GM12873 (cell line): Measurements from ENCODE around the gene SYN1.

Experiments
- CTCF ChIP-seq: IDR thresholded peaks from 2 replicates; pipeline ENCODE4 v1.5.1; 2012; ENCODE audit warnings: low read depth, mild to moderate bottlenecking, moderate library complexity, low read length, control low read depth; ENCODE audit not compliant: insufficient read depth; ENCODE audit errors: missing control alignments

The SYN1 gene

GRCh38 chrX:47581731-47582647, 37.7 kb downstream of the SYN1 start, which contains the start of gene TIMP1:
TIMP1 (plus strand) TSS chrX:47582436; CDS start chrX:47583416, 980 bp downstream.
- no peak for TF ChIP-seq CTCF

DNA sequence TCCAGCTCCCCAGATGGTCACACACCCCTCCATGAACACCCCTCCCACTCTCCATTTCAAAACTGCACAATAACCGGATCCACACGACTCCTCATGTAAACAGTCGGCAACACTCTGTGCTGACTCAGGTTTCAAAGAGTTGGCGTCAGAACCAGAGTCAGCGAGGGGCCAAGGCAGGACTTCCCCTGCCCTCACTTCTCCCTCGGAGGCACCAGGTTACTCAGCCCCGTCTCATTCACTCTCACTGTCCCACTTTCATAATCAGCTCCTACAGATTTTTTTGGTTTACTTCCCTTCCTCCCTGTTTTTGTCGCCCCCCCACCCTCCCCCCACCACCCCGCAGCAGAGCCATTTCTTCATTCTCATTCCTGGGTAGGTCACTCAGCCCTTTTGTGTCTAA, 40.1 kb downstream of the SYN1 start:
- TF ChIP-seq CTCF = no peak

DNA sequence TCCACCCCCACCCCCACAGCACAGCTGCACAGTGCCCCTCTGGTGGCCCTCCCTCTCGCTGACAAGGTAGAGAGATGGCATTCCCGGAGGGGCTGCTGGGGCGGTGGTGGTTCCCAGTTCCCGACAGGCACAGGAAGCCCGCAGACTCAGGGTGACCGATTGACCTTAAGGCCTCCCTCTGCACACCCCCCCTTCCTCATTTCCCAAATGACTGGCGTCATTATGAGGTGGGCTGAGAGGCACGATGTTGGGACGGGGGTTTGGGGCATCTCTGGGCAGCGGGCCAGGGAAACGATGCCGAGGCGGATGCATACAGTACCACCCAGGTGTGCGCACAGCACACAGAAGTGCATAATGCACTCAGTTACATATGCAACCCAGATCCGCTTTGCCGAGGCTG, 41.0 kb downstream of the SYN1 start:
- no peak for TF ChIP-seq CTCF

DNA sequence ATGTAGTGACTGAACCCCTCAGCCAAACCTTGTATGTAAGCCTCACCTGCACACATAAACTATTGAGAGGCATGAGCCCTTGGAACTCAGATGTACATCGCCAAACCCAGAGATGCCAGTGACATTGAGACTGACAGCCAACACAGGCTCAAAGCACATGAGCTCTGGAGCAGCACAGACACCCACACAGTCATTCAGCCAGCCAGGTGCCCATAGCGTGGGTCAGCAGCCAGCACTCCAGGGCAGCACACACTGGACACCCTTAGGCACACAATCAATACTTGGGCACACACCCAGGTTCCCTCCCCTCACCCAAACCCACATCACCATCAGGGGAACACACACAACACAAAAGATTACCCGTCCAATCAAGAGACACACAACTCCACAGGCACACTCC, 41.8 kb downstream of the SYN1 start:
- no peak for TF ChIP-seq CTCF

GRCh38 chrX:47577424-47577823, 42.2 kb downstream of the SYN1 start:
- TF ChIP-seq CTCF = no peak

- TF ChIP-seq CTCF = no peak
These were observed 43.4 kb downstream of the SYN1 start for GRCh38 chrX:47576021-47576898.
